COLO668 (cell line): ENCODE measurements around the gene COL7A1.

Experiments used
- DNase-seq: peaks from one replicate; lab custom pipeline; 2025; ENCODE audit not compliant: unreplicated experiment; lab: John Stamatoyannopoulos, UW

The COL7A1 gene

DNA sequence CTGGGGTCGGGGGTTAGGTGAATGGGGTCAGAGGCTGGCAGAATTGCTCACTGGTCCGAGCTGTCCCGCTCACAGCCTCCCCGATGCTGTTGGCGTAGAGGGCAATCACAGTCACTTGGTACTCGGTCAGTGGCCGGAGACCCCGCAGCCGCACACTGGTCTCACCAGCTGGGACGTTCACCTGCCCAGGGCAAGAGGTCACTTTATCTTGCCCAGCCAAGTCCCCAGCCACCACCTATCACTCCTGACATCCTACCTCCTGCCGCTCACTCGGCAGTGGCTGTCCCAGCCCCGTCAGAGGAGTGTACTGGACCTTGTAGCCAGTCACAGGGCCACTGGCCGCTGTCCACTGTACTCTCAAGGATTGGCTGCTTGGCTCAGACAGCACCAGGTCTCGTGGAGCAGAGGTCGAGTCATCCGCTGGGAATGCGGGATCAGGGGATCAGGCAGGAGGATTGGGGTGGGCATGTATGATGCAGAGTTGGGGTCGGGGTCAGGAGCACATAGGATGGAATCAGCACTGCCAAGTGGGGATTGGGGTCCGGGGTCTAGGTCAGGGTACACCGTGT, 2.5 kb downstream of the COL7A1 start:
- no peak for DNase-seq

DNA sequence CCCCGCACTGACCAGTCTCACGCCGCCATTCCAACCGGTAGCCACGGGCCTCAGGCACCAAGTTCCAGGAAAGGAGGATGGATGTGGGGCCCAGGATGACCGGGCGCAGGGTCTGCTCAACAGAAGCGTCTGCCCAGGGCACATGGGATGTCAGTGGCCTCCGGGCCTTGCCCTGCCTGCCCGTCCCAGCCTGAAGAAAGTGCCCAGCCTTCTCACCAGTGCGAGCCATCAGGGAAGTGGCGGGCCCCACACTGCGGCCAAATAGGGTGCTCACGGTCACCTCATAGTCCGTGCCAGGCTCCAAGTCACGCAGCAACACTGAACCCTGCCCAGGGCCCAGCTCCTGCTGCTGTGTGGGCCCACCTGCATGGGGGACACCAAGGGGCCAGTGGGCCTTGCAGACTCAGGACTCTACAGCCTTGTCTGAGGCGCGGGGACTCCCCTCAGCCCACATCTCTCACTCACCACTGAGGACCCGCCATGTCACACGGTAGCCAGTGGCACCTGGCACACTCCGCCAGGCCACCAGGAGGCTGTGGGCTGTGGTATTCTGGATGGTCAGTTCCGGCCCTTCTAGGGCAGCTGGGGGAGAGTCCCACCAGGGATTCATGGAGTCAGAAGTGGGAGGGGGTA, 3.1 kb downstream of the COL7A1 start:
- DNase-seq: no peak

DNA sequence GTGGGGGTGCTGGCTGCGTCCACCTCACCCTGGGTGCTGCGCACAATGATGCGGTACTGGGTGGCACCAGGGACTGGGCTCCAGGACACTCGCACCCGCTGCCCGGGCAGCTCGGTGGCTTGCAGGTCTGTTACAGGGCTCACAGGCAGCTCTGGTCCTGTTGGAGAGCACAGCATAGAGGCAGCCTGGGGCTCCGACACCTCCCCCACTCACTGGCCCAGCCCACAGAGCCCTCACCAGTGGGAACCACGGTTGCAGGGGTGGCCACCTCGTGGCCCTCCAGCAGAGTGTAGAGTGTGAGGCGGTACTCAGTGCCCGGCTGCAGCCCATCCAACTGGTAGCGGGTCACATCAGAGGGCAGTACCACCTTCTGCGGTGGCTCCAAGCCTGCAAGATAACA, 3.7 kb downstream of the COL7A1 start:
- DNase-seq: no peak

DNA sequence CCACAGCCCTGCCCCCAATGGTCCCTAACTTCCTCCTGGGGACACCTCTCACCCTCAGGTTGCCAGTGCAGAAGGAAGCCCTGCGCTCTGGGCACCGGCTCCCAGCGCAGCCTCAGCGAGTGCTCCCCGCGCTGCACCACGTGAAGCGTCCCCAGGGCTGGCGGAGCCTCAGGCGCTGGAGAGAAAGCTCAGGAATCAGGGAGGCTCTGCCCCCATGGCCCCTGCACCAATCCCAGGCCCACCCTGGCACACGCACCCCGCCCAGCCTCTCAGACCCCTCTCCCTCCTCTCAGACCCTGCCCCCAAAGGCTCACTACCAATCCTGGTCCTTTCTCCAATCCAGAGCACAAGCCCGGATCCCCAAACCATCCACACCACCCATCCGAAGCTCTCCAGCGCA, 6.9 kb downstream of the COL7A1 start:
- no peak for DNase-seq

- DNase-seq: no peak
These were observed 7.4 kb downstream of the COL7A1 start for GRCh38 chr3:48587686-48588085.

DNA sequence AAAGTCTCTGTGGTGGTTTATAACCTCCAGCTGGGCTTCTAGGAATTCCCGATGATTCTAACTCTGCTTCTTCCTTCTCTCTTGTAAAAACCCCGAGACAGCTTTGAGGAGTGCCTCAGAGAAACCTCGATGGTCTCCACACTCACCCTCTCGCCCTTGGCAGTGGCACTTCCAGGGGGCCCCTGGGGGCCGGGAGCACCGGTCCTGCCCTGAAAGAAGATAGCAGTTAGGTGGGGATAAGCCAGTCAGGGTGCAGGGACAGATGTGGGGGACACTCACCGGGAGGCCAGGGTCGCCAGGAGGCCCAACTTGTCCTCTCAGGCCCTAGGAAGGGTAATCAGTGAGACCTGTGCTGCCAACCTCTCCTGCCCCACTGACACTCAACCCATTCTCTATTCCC, 9.7 kb downstream of the COL7A1 start:
- DNase-seq: no peak

GRCh38 chr3:48584836-48585235, 10.3 kb downstream of the COL7A1 start:
- DNase-seq: no peak

DNA sequence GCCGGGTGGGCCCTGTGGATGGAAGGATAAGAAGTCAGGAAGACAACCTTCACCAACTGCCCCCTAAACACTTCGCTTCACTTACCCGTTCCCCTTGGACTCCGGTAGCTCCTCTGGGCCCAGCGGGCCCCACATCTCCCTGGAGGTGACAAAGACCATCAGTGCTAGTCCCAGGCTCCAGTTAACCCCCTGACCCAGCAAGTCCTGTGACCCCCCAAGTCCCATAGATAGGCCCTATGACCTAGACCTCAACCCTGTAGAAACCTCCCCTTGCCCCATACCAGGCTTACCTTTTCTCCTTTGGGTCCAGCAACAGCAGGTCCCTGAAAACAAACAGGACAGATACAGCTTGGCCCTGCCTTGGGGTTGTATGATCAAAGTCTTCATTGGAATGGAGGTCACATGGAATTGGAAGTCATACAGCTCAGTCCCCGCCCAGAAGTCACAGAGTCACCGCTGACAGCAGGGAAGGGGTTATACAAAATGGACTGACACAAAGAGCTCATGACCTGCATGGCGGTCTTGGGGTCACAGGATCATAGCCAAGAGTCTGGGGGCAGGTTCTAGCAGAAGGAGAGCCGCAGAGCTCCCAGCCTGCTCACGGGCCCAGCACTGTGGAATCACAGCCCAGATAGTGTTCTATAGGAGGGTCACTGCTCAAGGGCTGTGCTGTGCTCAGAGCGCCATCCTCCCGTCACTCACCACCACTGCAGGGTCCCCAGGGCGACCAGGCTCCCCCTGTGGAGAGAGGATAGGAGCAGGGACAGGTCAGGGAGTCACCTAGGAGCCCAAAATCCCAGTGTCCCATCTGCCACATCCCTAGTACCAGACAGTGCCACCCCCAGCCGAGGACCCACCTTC, 13.3 kb downstream of the COL7A1 start:
- DNase-seq: no peak

- no peak for DNase-seq
These were observed 18.5 kb downstream of the COL7A1 start for GRCh38 chr3:48576647-48577046.

DNA sequence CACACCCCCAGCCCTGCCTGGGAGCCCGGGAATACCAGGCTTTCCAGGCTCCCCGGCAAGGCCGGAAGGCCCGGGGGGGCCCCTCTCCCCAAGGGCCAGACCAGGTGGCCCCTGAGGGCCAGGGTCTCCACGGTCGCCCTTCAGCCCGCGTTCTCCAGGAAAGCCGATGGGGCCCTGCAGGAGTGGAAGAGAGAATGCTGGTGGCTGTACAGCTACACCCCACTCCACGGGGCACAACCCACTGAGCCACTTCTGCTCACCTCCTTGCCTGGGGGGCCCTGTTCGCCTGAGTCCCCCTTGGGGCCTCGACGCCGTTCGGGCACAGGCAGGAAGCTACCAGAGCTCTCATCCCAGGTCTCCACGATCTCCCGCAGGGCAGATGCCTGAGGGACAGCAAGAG, 19.8 kb downstream of the COL7A1 start:
- no peak for DNase-seq

DNA sequence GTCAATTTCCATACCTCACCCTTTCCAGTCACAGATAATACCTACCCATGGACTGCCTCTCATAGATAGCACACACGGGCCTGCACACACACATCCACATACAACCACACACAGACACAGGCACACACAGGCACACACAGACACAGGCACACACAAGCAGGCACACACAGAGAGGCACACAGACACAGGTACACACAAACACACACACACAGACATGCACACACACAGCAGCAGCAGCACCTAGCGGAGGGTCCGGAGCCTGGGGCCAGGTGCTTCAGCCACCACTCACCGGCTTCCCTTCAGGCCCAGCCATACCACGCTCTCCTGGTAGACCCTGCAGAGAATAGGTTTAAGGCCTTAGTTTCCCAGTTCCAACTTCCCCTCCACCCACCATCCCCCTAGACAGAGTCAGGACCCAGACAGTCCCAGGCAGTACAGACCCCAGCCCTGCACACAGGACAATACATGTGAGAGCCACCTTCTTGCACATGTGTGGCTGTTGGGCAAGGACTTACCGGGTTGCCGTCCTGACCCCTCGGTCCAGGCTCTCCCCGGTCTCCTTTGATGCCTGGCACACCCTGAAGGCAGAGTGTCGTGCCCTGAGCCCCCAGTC, 21.1 kb downstream of the COL7A1 start:
- no peak for DNase-seq

- DNase-seq: no peak
These were observed 22.6 kb downstream of the COL7A1 start for GRCh38 chr3:48572517-48572916.

- no peak for DNase-seq
These were observed 23.2 kb downstream of the COL7A1 start for GRCh38 chr3:48571938-48572337.

DNA sequence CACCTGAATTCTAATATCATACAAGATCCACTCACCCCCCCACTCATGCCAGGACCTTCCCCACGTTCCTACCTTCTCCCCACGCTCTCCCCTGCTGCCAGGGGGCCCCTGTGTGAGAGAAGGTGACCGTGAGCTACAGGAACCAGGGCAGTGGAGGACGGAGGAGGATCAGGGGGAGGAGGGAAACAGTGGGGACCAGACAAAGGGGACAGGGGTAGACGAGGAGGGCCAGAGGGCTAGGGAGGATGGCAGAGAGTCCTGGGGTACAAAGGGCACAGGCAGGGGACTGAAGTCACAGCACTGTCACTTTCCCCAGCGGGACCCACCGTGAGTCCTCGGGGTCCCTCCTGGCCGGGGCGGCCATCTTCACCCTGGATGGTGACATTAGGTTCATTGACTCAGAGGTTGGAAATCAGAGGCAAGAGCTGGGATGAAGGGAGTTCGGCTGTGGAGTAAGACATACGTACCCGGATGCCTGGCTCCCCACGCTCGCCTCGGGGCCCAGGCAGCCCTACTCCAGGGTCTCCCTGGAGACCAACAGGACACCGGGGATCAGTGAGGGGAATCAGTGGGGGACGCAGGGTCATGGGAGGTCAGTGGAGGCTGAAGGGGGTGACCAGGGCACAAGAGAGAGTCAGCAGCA, 25.2 kb downstream of the COL7A1 start:
- no peak for DNase-seq

DNA sequence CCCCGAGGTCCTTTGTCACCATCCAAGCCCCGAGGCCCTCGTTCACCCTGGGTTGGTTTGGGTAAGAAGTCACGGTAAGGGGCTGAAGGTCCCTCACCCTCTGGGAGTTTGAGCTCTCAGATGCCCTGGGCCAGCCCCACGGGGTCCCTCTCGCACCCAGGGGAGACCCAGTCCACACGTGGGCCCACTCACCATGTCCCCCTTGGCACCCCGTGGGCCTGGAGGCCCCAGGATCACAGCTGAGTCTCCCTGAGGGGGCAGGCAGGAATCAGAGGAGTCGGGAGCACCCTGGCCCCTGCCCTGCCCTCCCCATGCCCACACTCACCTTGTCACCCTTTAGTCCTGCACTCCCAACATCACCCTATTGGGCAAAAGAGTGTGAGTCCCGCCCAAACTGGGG, 25.7 kb downstream of the COL7A1 start:
- no peak for DNase-seq

- no peak for DNase-seq
These were observed 26.7 kb downstream of the COL7A1 start for GRCh38 chr3:48568476-48568875.

GRCh38 chr3:48567500-48567899, 27.6 kb downstream of the COL7A1 start:
- DNase-seq: no peak

DNA sequence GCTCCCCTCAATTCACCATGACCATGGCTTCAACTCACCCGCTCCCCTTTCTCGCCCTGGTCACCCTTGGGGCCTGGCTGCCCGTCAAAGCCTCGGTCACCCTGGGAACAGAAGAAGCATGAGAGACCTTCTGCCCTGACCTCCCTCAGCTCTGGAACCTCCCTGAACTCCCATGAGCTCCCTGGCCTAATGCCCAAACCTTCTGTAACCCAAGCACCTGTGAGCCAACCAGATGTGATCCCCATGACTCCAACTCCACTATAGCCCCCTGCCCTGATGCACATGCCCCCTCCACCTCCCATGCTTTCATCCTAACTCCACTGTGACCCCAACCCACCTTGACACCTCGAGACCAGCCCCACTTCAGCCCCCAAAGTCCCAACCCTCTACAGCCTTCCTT, 28.0 kb downstream of the COL7A1 start:
- no peak for DNase-seq

GRCh38 chr3:48566401-48566760, 28.7 kb downstream of the COL7A1 start:
- no peak for DNase-seq

DNA sequence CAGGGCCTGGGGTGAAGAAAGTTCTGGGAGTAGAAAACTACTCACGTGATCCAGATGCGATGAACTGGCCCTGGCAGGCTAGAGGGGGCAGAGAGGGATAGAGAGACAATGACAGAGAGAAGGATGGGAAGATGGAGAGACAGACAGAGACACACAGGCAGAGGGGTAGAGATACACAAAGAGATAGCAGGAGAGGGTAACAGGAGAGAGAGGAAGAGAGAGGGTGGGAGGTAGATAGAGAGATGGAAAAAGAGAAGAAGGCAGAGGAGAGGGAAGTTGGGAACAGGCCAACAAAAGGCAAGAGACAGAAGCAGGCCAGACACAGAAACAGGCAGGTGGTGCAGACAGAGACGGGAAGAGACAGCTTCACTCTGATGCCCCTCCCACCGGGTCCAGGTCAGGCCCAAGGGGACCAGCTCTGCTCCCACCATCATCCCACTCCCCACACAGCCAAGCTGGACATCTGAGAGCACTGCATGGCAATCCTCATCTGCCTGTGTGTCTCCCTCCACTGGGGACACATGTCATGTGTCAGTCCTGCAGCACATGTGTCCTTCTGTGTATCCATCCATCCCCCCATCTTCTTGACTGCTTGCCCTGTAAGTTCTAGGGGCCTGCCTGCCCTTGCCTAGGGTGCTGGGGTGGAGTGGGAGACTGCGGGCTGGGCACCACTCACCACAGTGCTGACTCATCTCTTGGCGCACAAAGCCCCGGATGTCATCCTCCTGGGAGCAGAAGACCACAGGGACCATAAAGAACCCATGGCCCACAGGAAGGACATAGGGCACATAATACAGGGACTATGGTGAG, 29.3 kb downstream of the COL7A1 start:
- peak; percentile 22 for DNase-seq

- DNase-seq: no peak
These were observed 29.9 kb downstream of the COL7A1 start for GRCh38 chr3:48565186-48565585.
